Peyer's patch (tissue), 4 donors: ENCODE data around the gene FMN1. TPM values are rescaled to one million over a fixed set of nuclear protein-coding genes. Genes with fewer than 3 reads are reported as not detected.

ENCODE experiments used
- DNase-seq, 3 donors: peaks; one replicate each; pipeline ENCODE4 v3.0.0-alpha.2; 2017 to 2019
- H3K27ac ChIP-seq, 4 donors: fragments of 200-600 bp; sonication (generic); one replicate each; pipeline ENCODE4 v1.5.1; 2016 to 2019
- H3K27me3 ChIP-seq, 2 donors: fragments of 200-600 bp; sonication (generic); one replicate each; pipeline ENCODE4 v1.5.1; 2019
- H3K36me3 ChIP-seq, 3 donors: fragments of 200-600 bp; sonication (generic); one replicate each; pipeline ENCODE4 v1.5.1; 2016 to 2019
- H3K4me1 ChIP-seq, 4 donors: fragments of 200-600 bp; sonication (generic); one replicate each; pipeline ENCODE4 v1.5.1; 2016 to 2019
- H3K4me3 ChIP-seq, 4 donors: fragments of 200-600 bp; sonication (generic); 1 replicate in 3 of 4; 2 replicates in 1 of 4; pipeline ENCODE4 v1.5.1; 2016 to 2019; ENCODE audit warnings: mild to moderate bottlenecking in 1 of 4
- H3K9me3 ChIP-seq, 4 donors: fragments of 200-600 bp; sonication (generic); one replicate each; pipeline ENCODE4 v1.5.1; 2016 to 2019; ENCODE audit warnings: mild to moderate bottlenecking in 1 of 4
- CTCF ChIP-seq, 6 experiments: fragments of 450-650 bp in 4 of 6; fragments of 200-600 bp in 2 of 6; sonication (generic) in 1 of 6; IDR thresholded peaks; one replicate each; pipeline ENCODE4 v1.5.1; 2017 to 2019; ENCODE audit warnings: antibody characterized with exemption in 6 of 6, mild to moderate bottlenecking in 3 of 6, moderate library complexity in 1 of 6
- POLR2A ChIP-seq, 2 donors: fragments of 450-650 bp; IDR thresholded peaks; one replicate each; pipeline ENCODE4 v1.5.1; 2017; ENCODE audit warnings: antibody characterized with exemption in 2 of 2, mild to moderate bottlenecking in 2 of 2, moderate library complexity in 2 of 2
- total RNA-seq, 4 donors: library from RNA; depleted of rRNA; stranded (reverse); fragments of >200 nt; gene quantifications; one replicate each; pipeline ENCODE4 v1.1.0, GENCODE V29; 2016

Gene FMN1
- total RNA-seq, 4 donors from 2014 or later, result 15.4 to 57.8 (median 29.1) TPM

- no peaks in the 10 kb centered on the region for H3K9me3 ChIP-seq
- no peaks in the 10 kb centered on the region for H3K36me3 ChIP-seq
- TF ChIP-seq POLR2A (IDR thresholded peaks at IDR 0.05), result no peak
- TF ChIP-seq CTCF (IDR thresholded peaks at IDR 0.05), result no peak
- no peaks in the 10 kb centered on the region for H3K4me1 ChIP-seq
- DNase-seq, result no peak
- H3K27ac ChIP-seq, result no peak overlapping the region
- no peak overlapping the region for H3K4me3 ChIP-seq
- no peaks in the 10 kb centered on the region for H3K27me3 ChIP-seq
Observed at GRCh38 chr15:32787949-32788348, 406.6 kb downstream of the FMN1 start.

GRCh38 chr15:32786906-32787305, 407.6 kb downstream of the FMN1 start:
- no peak for TF ChIP-seq CTCF (IDR thresholded peaks at IDR 0.05)
- TF ChIP-seq POLR2A (IDR thresholded peaks at IDR 0.05), result no peak
- Histone ChIP-seq H3K9me3 (no peaks in the 10 kb centered on the region), H3K27me3 (no peaks in the 10 kb centered on the region), H3K27ac (no peak overlapping the region), H3K4me3 (no peak overlapping the region), H3K36me3 (no peaks in the 10 kb centered on the region), H3K4me1 (no peaks in the 10 kb centered on the region)
- DNase-seq, result no peak

GRCh38 chr15:32784581-32784980, 409.9 kb downstream of the FMN1 start:
- Histone ChIP-seq H3K4me3 (no peak overlapping the region), H3K4me1 (no peaks in the 10 kb centered on the region), H3K27me3 (no peaks in the 10 kb centered on the region), H3K36me3 (no peaks in the 10 kb centered on the region), H3K27ac (no peak overlapping the region), H3K9me3 (no peaks in the 10 kb centered on the region)
- TF ChIP-seq POLR2A (IDR thresholded peaks at IDR 0.05) (no peak), CTCF (IDR thresholded peaks at IDR 0.05) (no peak)
- DNase-seq, result no peak

GRCh38 chr15:32781781-32782180, 412.7 kb downstream of the FMN1 start:
- TF ChIP-seq CTCF (IDR thresholded peaks at IDR 0.05), result no peak
- no peak for TF ChIP-seq POLR2A (IDR thresholded peaks at IDR 0.05)
- Histone ChIP-seq H3K36me3 (no peaks in the 10 kb centered on the region), H3K4me3 (no peak overlapping the region), H3K27me3 (no peaks in the 10 kb centered on the region), H3K27ac (no peak overlapping the region), H3K4me1 (no peaks in the 10 kb centered on the region), H3K9me3 (peaks cover 0 to 5% (median 0%) of the 10 kb centered on the region in 4 donors)
- DNase-seq, result no peak

- TF ChIP-seq POLR2A (IDR thresholded peaks at IDR 0.05), result no peak
- no peak for TF ChIP-seq CTCF (IDR thresholded peaks at IDR 0.05)
- H3K4me1 ChIP-seq, result no peaks in the 10 kb centered on the region
- H3K36me3 ChIP-seq, result no peaks in the 10 kb centered on the region
- no peaks in the 10 kb centered on the region for H3K27me3 ChIP-seq
- peaks cover 0 to 5% (median 0%) of the 10 kb centered on the region in 4 donors for H3K9me3 ChIP-seq
- H3K27ac ChIP-seq, result no peak overlapping the region
- no peak for DNase-seq
- H3K4me3 ChIP-seq, result no peak overlapping the region
Observed at GRCh38 chr15:32778391-32779176, 415.9 kb downstream of the FMN1 start.
